Retinal pigment epithelial cell (primary cell): ENCODE data around the gene VAV2.

ENCODE experiments used
- DNase-seq: peaks from one replicate; pipeline ENCODE4 v3.0.0-alpha.2; 2010; ENCODE audit warnings: low read depth
- H3K4me3 ChIP-seq: 2 replicates; pipeline ENCODE4 v1.5.1; 2011; ENCODE audit warnings: mild to moderate bottlenecking, low read length, control low read depth, moderate library complexity
- TF ChIP-seq, protein P1 (sequence below): conservative IDR thresholded peaks from 2 replicates; pipeline ENCODE4 v1.5.1; 2011; ENCODE audit warnings: low read depth, low read length, control low read depth, inconsistent platforms

Gene VAV2

DNA sequence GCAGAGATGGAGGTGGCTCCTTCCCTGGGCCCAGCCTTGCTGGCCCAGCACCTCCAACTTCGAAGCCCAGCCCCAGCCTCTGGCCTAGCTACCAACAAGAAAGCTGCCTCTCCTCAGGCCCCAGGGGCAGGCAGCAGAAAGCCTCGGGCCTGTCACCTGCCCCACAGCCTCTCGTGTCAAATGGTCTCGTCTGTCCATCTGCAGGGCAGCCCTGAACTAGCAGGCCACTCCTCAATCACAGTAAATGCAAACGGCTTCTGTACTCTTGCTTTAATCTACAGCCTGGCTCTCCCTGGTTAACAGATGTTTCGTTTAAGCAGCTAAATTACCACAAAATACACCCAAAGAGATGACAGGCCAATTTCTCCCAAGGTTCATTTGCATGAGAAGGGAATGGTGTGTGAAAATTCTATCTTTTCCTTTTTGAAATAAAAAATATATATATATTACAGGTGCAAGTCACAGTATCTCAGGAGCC lies 21.5 kb downstream of the VAV2 start:
- TF ChIP-seq, protein P1, sequence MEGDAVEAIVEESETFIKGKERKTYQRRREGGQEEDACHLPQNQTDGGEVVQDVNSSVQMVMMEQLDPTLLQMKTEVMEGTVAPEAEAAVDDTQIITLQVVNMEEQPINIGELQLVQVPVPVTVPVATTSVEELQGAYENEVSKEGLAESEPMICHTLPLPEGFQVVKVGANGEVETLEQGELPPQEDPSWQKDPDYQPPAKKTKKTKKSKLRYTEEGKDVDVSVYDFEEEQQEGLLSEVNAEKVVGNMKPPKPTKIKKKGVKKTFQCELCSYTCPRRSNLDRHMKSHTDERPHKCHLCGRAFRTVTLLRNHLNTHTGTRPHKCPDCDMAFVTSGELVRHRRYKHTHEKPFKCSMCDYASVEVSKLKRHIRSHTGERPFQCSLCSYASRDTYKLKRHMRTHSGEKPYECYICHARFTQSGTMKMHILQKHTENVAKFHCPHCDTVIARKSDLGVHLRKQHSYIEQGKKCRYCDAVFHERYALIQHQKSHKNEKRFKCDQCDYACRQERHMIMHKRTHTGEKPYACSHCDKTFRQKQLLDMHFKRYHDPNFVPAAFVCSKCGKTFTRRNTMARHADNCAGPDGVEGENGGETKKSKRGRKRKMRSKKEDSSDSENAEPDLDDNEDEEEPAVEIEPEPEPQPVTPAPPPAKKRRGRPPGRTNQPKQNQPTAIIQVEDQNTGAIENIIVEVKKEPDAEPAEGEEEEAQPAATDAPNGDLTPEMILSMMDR: no peak
- H3K4me3 ChIP-seq: no peak overlapping the region
- no peak for DNase-seq

GRCh38 chr9:133969681-133970580 lies 22.2 kb downstream of the VAV2 start:
- no peak overlapping the region for H3K4me3 ChIP-seq
- TF ChIP-seq, protein P1: no peak
- no peak for DNase-seq

- TF ChIP-seq, protein P1: no peak
- H3K4me3 ChIP-seq: no peak overlapping the region
These were observed 23.0 kb downstream of the VAV2 start for GRCh38 chr9:133968966-133969617.

DNA sequence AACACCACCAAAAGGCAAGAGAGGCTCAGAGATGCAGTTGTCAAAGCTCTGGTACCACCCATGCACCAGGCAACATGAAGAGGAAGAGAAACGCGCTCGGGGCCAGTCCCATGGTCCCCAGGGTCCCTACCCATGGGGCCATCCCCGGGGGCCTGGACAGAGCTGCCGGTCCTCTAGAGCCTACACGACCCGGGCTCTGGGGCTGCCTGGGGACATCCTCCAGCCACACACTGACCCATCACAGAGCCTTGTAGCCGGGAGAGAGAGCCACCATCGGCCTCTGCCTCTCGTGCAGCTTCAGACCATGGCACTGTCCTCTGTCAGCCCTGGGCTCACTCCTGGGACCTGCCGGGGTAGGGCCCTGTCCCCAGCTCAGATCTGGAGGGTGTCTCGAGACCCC lies 23.7 kb downstream of the VAV2 start:
- H3K4me3 ChIP-seq: no peak overlapping the region
- TF ChIP-seq, protein P1: no peak
- no peak for DNase-seq

More at GRCh38 chr9:133968966-133969617, 23.0 kb downstream of the VAV2 start:
- no peak for DNase-seq

DNA sequence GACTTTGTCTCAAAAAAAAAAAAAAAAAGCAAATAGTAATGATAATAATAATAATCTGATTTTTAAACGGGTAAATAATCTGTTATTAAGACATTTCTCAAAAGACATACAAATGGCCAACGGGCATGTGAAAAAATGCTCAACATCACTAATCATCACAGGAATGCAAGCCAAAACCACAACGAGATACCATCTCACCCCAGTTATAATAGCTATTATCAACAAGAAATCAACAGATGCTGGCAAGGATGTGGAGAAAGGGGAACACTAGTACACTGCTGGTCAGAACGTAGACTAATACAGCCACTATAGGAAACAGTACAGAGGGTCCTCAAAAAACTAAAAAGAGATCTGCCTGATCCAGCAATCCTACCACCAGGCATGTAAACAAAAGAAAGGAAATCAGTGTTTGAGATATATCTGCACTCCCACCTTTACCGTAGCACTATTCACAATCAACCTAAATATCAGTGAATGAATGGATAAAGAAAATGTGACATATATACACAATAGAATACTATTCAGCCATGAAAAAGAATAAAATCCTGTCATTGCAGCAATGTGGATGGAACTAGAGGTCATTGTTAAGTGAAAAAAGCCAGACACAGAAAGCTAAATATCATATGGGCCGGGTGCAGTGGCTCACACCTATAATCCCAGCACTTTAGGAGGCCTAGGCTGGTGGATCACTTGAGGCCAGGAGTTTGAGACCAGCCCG lies 24.9 kb downstream of the VAV2 start:
- DNase-seq: no peak
- H3K4me3 ChIP-seq: no peak overlapping the region
- TF ChIP-seq, protein P1: no peak

DNA sequence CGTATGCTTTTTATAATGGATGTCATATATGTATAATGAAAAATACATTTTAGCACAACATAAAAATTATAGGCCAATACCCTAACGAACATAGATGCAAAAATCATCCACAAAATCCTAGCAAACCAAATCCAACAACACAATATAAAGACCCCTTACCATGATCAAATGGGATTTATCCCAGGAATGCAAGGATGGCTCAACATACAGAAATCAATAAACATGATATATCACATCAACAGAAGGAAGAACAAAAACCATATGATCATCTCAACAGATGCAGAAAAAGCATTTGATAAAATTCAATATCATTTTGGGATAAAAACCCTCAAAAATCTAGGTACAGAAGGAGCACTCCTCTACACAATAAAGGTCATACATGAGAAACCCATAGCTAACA lies 27.7 kb downstream of the VAV2 start:
- TF ChIP-seq, protein P1: no peak
- H3K4me3 ChIP-seq: no peak overlapping the region
- DNase-seq: no peak
